ENCODE data around the gene ELF2.

DNA sequence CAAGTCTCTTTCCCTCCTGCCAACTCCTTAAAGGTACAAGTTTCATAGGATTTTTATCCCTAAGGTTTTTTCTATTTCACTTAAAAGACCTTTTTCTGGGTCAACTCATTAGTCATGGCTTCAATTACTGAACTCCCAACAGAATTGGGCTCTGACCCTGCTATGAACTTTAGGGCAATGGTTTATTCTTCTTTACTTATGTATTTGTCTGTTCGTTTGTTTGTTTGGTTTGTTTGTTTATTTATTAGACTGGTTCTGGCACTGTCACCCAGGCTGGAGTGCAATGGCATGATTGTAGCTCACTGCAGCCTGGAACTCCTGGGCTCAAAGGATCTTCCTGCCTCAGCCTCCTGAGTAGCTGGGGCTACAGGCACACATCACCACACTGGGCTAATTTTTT lies 167.3 kb downstream of the ELF2 start:
- TF ChIP-seq, protein P1, sequence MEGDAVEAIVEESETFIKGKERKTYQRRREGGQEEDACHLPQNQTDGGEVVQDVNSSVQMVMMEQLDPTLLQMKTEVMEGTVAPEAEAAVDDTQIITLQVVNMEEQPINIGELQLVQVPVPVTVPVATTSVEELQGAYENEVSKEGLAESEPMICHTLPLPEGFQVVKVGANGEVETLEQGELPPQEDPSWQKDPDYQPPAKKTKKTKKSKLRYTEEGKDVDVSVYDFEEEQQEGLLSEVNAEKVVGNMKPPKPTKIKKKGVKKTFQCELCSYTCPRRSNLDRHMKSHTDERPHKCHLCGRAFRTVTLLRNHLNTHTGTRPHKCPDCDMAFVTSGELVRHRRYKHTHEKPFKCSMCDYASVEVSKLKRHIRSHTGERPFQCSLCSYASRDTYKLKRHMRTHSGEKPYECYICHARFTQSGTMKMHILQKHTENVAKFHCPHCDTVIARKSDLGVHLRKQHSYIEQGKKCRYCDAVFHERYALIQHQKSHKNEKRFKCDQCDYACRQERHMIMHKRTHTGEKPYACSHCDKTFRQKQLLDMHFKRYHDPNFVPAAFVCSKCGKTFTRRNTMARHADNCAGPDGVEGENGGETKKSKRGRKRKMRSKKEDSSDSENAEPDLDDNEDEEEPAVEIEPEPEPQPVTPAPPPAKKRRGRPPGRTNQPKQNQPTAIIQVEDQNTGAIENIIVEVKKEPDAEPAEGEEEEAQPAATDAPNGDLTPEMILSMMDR (conservative IDR thresholded peaks at IDR 0.05; ENCODE audit: low read depth, low read length), result no peak
- TF ChIP-seq EZH2 (IDR thresholded peaks at IDR 0.05; ENCODE audit: borderline replicate concordance, low read depth, low read length, poor library complexity, severe bottlenecking), result no peak
